ENCODE data around the gene CCRL2.
A peak's percentile ranks its signal among the peaks of the same experiment; 100 is the strongest.

CCRL2 gene, protein sequence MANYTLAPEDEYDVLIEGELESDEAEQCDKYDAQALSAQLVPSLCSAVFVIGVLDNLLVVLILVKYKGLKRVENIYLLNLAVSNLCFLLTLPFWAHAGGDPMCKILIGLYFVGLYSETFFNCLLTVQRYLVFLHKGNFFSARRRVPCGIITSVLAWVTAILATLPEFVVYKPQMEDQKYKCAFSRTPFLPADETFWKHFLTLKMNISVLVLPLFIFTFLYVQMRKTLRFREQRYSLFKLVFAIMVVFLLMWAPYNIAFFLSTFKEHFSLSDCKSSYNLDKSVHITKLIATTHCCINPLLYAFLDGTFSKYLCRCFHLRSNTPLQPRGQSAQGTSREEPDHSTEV

DNA sequence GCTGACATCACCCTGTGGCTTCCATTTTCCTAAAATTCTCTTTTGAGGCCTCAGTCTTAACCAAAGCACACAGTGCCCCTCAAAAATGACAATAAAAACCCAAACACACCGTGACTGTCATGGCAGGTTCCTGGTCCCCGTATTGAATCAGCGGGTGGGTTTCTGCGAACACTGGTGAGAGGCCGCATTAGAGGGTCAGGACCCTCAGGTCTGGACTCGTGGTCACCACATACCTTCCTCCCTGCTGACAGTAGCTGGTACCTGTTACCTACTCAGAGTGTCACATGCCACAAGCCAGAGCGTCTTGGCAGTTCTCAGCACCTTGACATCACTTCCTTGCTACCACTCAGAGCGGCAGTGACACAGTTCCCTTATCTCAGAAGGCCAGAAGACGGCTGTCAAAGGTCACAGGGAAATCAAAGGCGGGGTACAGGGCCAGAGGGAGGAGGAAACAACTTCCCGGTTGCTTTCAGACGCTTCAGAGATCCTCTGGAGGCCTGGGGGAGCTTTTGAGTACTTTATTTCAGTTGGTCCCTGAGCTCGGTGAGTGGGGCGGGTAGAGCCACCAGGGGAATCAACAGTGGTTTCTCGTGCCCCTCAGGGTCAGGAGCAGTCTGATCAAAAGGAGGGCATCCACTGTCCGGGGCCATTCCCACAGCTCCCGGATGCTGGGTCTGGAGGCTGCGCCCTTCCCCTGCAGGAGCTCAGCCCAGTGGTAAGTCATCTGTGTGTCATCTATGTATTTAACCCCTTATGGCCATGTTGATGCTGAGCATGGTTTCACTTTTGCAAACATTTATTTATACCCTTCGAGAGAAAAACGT, at the start of gene CCRL2, which contains the start of gene CCR5AS:
Gene CCRL2 (plus strand): TSS at position 472 of the 824 bp plus-strand sequence. CDS start 821 bp downstream, outside the sequence.
Gene CCR5AS (minus strand): TSS at position 279 of the 824 bp plus-strand sequence.
- DNase-seq (ENCODE audit: low spot score): peak; percentile 36

DNA sequence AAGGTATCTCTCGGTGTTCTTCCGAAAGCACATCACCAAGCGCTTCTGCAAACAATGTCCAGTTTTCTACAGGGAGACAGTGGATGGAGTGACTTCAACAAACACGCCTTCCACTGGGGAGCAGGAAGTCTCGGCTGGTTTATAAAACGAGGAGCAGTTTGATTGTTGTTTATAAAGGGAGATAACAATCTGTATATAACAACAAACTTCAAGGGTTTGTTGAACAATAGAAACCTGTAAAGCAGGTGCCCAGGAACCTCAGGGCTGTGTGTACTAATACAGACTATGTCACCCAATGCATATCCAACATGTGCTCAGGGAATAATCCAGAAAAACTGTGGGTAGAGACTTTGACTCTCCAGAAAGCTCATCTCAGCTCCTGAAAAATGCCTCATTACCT, 48.6 kb upstream of the CCRL2 start:
- no peak for DNase-seq (ENCODE audit: low spot score)

DNA sequence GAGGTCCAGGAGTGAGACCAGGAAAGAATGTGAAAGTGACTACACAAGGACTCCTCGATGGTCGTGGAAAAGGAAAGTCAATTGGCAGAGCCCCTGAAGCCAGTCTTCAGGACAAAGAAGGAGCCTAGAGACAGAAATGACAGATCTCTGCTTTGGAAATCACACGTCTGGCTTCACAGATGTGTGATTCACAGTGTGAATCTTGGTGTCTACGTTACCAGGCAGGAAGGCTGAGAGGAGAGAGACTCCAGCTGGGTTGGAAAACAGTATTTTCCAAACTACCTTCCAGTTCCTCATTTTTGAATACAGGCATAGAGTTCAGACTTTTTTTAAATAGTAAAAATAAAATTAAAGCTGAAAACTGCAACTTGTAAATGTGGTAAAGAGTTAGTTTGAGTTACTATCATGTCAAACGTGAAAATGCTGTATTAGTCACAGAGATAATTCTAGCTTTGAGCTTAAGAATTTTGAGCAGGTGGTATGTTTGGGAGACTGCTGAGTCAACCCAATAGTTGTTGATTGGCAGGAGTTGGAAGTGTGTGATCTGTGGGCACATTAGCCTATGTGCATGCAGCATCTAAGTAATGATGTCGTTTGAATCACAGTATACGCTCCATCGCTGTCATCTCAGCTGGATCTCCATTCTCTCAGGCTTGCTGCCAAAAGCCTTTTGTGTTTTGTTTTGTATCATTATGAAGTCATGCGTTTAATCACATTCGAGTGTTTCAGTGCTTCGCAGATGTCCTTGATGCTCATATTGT, 47.1 kb upstream of the CCRL2 start:
- no peak for DNase-seq (ENCODE audit: low spot score)

DNA sequence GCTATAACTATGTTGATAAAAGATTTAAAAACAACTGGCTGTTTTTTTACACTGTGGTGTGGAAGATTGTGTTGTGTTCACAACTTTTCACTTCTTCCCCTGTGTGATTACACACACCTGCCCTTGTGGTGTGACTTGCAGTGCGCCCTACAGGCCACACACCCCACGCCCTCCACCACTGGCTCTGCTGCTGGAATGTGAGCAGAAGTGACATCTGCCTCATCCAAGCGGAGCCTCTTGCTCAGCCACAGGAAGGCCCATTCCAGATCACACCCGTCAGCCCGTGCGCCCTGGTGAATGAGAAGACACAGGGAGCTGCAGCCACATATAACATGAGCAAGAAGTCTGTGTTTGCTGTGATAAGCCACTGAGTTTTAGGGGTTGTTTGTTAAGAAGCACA, 46.2 kb upstream of the CCRL2 start:
- DNase-seq (ENCODE audit: low spot score): peak; percentile 48

DNA sequence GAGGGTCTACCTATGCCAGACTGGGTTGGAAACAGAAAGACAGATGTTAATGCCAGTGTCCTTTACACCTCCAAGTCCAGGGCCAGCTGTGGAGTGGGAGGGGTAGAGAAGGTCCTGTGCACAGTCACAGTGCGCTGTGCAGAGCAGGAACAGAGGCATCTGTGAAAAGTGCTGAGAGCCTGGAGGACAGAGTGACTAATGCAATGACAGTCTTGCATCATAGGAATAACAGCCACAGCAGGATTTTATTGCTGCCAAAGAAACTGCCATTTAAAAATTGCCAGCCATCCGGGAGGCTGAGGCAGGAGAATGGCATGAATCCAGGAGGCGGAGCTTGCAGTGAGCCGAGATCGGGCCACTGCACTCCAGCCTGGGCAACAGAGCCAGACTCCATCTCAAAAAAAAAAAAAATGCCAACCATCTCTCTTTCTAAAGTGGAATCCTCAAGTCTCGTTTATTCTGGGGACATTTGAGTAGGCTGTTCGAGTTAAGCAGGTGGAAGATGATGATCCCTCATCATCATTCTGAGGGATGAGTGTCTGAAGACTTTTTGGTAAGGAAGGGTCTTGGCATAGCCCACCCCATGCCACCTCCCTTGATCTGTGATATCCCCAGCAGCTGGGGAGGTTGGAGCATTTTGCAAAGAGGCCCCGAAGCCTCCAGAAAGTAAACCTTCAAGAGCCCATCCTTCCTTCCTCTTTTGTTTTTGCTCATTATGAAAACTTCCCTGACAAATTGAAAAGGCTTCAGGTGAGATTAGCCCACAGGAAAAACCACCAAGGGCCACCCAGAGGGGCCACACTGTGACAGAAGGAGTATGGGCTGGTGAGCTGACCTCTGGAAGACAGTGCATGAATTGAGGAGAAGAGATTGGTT, 45.4 kb upstream of the CCRL2 start:
- peak; percentile 67 for DNase-seq (ENCODE audit: low spot score)

DNA sequence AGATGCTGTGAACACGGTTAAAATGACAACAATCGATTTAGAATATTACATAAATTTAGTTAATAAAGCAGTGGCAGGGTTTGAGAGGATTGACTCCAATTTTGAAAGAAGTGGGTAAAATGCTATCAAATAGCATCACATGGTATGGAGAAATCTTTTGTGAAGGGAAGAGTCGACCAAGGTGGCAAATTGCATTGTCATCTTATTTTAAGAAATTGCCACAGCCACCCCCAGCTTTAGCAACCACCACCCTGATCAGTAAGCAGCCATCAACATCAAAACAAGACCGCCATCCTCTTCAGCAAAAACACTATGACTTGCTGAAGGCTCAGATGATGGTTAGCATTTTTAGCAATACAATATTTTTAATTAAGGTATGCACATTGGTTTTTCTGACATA, 42.0 kb upstream of the CCRL2 start:
- DNase-seq (ENCODE audit: low spot score): no peak

DNA sequence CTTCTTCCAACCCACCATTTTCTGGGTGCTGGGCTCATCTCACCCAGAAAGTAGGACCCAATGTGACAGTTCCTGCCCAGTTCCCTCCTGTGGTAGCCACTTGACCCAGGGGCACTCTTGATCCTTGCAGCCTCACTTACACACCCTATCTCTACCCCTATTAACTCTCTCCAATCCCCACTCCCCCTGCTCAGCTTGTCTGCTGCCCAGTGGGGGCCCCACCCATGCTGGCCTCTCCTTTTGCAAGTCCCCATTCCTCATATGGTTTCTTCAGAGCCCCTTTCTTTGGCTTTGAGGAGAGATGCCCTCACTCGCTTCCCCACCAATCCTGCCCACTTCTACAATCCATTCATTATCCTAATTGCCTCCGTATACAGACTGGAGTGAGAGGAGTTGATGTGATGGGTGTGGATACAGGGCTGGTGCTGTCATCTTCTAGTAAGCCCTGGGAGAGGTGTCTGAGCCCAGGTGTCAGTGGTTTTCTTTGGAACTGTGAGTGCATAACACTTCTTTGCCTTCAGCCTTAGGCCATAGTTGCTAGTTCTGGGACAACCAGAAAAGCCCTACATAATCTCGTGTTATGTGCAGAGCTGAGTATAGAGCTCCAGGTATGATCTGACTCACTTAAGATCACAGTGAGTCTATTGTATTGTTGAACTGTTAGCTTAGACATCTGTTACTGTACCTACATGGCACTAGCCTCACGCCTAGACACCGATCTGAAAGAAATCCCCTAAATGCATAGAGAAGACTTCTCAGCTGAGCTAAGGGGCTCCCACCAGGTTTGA, 41.1 kb upstream of the CCRL2 start:
- no peak for DNase-seq (ENCODE audit: low spot score)

DNA sequence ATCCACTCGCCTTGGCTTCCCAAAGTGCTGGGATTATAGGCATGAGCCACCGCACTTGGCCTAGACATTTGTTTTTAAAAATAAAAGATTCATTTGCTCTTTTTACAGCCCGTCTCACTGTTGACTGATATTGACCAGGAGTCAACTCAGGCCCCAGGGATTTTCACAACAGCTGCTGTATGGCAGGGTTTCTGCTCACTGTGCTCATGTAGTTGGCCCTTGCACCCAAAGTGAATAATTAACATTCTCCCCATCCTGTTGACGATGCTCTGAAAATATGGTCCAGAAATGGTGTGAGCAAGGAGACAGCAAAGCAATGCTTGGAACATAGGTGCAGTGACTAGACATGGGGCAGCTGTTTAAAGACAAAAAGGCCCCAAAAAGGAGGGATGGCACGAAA, 39.2 kb upstream of the CCRL2 start:
- no peak for DNase-seq (ENCODE audit: low spot score)

DNA sequence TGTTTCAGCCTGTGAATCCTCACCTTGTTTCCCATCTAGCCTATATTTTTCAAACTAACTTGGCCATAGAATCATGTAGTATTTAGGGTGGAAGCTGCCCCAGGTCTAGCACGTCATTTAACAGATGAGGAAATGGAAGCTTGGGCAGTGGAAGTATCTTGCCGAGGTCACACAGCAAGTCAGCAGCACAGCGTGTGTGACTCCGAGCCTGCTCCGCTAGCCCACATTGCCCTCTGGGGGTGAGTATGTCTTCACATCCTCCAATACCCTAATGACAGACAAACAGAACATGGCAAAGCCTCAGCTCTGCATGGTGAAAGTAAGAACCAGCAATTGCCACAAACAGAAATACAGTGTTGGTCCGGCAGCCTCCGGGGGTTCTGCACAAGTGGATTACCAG, 38.5 kb upstream of the CCRL2 start:
- peak; percentile 34 for DNase-seq (ENCODE audit: low spot score)

DNA sequence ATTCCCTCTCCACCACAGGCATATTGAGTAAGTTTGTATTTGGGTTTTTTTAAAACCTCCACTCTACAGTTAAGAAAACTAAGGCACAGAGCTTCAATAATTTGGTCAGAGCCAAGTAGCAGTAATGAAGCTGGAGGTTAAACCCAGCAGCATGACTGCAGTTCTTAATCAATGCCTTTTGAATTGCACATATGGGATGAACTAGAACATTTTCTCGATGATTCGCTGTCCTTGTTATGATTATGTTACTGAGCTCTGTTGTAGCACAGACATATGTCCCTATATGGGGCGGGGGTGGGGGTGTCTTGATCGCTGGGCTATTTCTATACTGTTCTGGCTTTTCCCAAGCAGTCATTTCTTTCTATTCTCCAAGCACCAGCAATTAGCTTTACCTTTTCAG, 37.9 kb upstream of the CCRL2 start:
- no peak for DNase-seq (ENCODE audit: low spot score)

DNA sequence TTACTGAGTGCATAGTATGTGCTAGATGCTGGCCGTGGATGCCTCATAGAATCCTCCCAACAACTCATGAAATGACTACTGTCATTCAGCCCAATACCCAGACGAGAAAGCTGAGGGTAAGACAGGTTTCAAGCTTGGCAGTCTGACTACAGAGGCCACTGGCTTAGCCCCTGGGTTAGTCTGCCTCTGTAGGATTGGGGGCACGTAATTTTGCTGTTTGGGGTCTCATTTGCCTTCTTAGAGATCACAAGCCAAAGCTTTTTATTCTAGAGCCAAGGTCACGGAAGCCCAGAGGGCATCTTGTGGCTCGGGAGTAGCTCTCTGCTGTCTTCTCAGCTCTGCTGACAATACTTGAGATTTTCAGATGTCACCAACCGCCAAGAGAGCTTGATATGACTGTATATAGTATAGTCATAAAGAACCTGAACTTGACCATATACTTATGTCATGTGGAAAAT, 37.4 kb upstream of the CCRL2 start:
- no peak for DNase-seq (ENCODE audit: low spot score)

DNA sequence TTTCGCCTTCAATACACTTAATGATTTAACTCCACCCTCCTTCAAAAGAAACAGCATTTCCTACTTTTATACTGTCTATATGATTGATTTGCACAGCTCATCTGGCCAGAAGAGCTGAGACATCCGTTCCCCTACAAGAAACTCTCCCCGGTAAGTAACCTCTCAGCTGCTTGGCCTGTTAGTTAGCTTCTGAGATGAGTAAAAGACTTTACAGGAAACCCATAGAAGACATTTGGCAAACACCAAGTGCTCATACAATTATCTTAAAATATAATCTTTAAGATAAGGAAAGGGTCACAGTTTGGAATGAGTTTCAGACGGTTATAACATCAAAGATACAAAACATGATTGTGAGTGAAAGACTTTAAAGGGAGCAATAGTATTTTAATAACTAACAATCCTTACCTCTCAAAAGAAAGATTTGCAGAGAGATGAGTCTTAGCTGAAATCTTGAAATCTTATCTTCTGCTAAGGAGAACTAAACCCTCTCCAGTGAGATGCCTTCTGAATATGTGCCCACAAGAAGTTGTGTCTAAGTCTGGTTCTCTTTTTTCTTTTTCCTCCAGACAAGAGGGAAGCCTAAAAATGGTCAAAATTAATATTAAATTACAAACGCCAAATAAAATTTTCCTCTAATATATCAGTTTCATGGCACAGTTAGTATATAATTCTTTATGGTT, 36.1 kb upstream of the CCRL2 start, which contains the start of gene CCR5:
Gene CCR5 (plus strand): TSS at position 108 of the 680 bp plus-strand sequence. CDS start 1,957 bp downstream, outside the sequence.
- DNase-seq (ENCODE audit: low spot score): no peak

DNA sequence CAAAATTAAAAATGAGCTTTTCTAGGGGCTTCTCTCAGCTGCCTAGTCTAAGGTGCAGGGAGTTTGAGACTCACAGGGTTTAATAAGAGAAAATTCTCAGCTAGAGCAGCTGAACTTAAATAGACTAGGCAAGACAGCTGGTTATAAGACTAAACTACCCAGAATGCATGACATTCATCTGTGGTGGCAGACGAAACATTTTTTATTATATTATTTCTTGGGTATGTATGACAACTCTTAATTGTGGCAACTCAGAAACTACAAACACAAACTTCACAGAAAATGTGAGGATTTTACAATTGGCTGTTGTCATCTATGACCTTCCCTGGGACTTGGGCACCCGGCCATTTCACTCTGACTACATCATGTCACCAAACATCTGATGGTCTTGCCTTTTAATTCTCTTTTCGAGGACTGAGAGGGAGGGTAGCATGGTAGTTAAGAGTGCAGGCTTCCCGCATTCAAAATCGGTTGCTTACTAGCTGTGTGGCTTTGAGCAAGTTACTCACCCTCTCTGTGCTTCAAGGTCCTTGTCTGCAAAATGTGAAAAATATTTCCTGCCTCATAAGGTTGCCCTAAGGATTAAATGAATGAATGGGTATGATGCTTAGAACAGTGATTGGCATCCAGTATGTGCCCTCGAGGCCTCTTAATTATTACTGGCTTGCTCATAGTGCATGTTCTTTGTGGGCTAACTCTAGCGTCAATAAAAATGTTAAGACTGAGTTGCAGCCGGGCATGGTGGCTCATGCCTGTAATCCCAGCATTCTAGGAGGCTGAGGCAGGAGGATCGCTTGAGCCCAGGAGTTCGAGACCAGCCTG, 35.3 kb upstream of the CCRL2 start:
- no peak for DNase-seq (ENCODE audit: low spot score)

DNA sequence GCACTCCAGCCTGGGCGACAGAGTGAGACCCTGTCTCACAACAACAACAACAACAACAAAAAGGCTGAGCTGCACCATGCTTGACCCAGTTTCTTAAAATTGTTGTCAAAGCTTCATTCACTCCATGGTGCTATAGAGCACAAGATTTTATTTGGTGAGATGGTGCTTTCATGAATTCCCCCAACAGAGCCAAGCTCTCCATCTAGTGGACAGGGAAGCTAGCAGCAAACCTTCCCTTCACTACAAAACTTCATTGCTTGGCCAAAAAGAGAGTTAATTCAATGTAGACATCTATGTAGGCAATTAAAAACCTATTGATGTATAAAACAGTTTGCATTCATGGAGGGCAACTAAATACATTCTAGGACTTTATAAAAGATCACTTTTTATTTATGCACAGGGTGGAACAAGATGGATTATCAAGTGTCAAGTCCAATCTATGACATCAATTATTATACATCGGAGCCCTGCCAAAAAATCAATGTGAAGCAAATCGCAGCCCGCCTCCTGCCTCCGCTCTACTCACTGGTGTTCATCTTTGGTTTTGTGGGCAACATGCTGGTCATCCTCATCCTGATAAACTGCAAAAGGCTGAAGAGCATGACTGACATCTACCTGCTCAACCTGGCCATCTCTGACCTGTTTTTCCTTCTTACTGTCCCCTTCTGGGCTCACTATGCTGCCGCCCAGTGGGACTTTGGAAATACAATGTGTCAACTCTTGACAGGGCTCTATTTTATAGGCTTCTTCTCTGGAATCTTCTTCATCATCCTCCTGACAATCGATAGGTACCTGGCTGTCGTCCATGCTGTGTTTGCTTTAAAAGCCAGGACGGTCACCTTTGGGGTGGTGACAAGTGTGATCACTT, 34.3 kb upstream of the CCRL2 start:
- peak; percentile 46 for DNase-seq (ENCODE audit: low spot score)

DNA sequence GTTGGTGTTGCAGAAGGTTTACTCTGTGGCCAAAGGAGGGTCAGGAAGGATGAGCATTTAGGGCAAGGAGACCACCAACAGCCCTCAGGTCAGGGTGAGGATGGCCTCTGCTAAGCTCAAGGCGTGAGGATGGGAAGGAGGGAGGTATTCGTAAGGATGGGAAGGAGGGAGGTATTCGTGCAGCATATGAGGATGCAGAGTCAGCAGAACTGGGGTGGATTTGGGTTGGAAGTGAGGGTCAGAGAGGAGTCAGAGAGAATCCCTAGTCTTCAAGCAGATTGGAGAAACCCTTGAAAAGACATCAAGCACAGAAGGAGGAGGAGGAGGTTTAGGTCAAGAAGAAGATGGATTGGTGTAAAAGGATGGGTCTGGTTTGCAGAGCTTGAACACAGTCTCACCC, 32.3 kb upstream of the CCRL2 start:
- no peak for DNase-seq (ENCODE audit: low spot score)

DNA sequence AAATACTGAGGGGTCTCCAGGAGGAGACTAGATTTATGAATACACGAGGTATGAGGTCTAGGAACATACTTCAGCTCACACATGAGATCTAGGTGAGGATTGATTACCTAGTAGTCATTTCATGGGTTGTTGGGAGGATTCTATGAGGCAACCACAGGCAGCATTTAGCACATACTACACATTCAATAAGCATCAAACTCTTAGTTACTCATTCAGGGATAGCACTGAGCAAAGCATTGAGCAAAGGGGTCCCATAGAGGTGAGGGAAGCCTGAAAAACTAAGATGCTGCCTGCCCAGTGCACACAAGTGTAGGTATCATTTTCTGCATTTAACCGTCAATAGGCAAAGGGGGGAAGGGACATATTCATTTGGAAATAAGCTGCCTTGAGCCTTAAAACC, 31.8 kb upstream of the CCRL2 start:
- DNase-seq (ENCODE audit: low spot score): no peak

DNA sequence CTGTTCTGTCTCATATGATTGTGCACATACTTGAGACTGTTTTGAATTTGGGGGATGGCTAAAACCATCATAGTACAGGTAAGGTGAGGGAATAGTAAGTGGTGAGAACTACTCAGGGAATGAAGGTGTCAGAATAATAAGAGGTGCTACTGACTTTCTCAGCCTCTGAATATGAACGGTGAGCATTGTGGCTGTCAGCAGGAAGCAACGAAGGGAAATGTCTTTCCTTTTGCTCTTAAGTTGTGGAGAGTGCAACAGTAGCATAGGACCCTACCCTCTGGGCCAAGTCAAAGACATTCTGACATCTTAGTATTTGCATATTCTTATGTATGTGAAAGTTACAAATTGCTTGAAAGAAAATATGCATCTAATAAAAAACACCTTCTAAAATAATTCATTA, 31.2 kb upstream of the CCRL2 start:
- DNase-seq (ENCODE audit: low spot score): no peak

DNA sequence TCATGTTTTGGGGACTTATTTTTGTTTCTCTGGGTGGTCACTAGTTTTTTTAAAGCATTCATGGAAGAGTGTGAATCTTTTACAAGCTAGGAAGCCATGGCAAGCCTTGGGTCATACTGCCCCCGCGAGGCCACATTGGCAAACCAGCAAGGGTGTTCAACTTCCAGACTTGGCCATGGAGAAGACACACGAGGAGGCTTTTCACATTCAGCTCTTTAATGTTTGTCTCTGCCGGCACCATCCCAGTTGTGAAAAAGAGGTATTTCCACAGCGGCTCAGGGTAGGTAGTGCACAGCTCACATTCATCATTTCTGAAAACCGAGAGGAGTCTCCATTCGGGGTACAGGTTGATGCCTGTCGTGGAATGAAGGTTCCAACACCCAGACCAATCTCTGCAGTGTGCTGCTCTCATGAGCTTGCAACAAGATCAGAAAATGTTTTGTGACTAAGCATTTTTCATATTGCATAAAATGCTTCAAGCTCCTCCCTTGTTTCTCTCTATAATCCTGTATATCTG, 28.6 kb upstream of the CCRL2 start:
- DNase-seq (ENCODE audit: low spot score): peak; percentile 57
